IMR-90 (cell line): ENCODE data around the gene FGGY. TPM values are rescaled to one million over a fixed set of nuclear protein-coding genes. Genes with fewer than 3 reads are reported as not detected.

ENCODE experiments used
- ATAC-seq: fragments of 200-7000 bp; cut with Tn5 transposase; 2 replicates; pipeline ENCODE4 v1.9.1; 2020; ENCODE audit warnings: low read depth, mild to moderate bottlenecking, moderate library complexity
- BruUV-seq: library from RNA; stranded (reverse); fragments of 400-500 nt; replicated peaks from 2 replicates; lab custom pipeline; 2021; lab: Mats Ljungman, UMichigan
- CTCF ChIA-PET: fragments of 300-600 bp; formaldehyde crosslinking; extraction: SDS; loops from one replicate; lab custom pipeline; 2021; ENCODE audit warnings: antibody characterized with exemption; lab: Yijun Ruan, JAX
- POLR2A ChIA-PET: fragments of 300-600 bp; sonication (Branson Sonifier 250); formaldehyde crosslinking; loops from one replicate; lab custom pipeline; 2022; ENCODE audit warnings: antibody characterized with exemption; ENCODE audit not compliant: unreplicated experiment; lab: Charles Lee
- DNase-seq: peaks from one replicate; pipeline ENCODE4 v3.0.0; 2013
- H2AFZ ChIP-seq: replicated peaks from 2 replicates; pipeline ENCODE3; 2013; ENCODE audit warnings: low read length, mild to moderate bottlenecking; ENCODE audit not compliant: poor library complexity
- H2AK5ac ChIP-seq: 2 replicates; pipeline ENCODE4 v1.6.1; 2013; ENCODE audit warnings: low read depth, low read length, inconsistent platforms
- H2AK9ac ChIP-seq: replicated peaks from 2 replicates; pipeline ENCODE3; 2013; ENCODE audit warnings: mild to moderate bottlenecking, low read depth, low read length, moderate library complexity; ENCODE audit not compliant: poor library complexity
- H2BK120ac ChIP-seq: 2 replicates; pipeline ENCODE4 v1.6.1; 2013; ENCODE audit warnings: low read depth, low read length, inconsistent platforms
- H2BK15ac ChIP-seq: 3 replicates; pipeline ENCODE4 v1.6.1; 2013; ENCODE audit warnings: low read depth, low read length, inconsistent platforms
- H2BK20ac ChIP-seq: 2 replicates; pipeline ENCODE4 v1.6.1; 2013; ENCODE audit warnings: low read depth, mild to moderate bottlenecking, inconsistent platforms, low read length, moderate library complexity
- H2BK5ac ChIP-seq: 2 replicates; pipeline ENCODE4 v1.6.1; 2013; ENCODE audit warnings: mild to moderate bottlenecking, low read depth, low read length, inconsistent platforms; ENCODE audit not compliant: poor library complexity, severe bottlenecking
- H3K14ac ChIP-seq: replicated peaks from 2 replicates; pipeline ENCODE4 v1.6.1; 2013; ENCODE audit warnings: low read depth, low read length, inconsistent platforms
- H3K18ac ChIP-seq: 2 replicates; pipeline ENCODE4 v1.6.1; 2013; ENCODE audit warnings: low read depth, low read length, control low read depth
- H3K23ac ChIP-seq: 2 replicates; pipeline ENCODE4 v1.6.1; 2013; ENCODE audit warnings: low read depth, low read length, inconsistent platforms
- H3K27ac ChIP-seq: 2 replicates; pipeline ENCODE4 v1.5.1; 2013; ENCODE audit warnings: mild to moderate bottlenecking, control low read depth, low read length; ENCODE audit not compliant: insufficient read depth
- H3K27me3 ChIP-seq: 2 replicates; pipeline ENCODE4 v1.6.1; 2013; ENCODE audit warnings: low read length; ENCODE audit not compliant: control insufficient read depth, insufficient read depth
- H3K36me3 ChIP-seq: 2 replicates; pipeline ENCODE4 v1.6.1; 2013; ENCODE audit warnings: low read length, mixed read lengths; ENCODE audit not compliant: control insufficient read depth, insufficient read depth
- H3K4ac ChIP-seq: 2 replicates; pipeline ENCODE4 v1.6.1; 2013; ENCODE audit warnings: low read depth, low read length, inconsistent platforms
- H3K4me1 ChIP-seq: 2 replicates; pipeline ENCODE4 v1.6.1; 2013; ENCODE audit warnings: low read length, mixed read lengths; ENCODE audit not compliant: control insufficient read depth, insufficient read depth
- H3K4me2 ChIP-seq: 2 replicates; pipeline ENCODE4 v1.6.1; 2013; ENCODE audit warnings: low read depth, mild to moderate bottlenecking, control low read depth, low read length, moderate library complexity
- H3K4me3 ChIP-seq: 2 replicates; pipeline ENCODE4 v1.5.1; 2013; ENCODE audit warnings: low read depth, mild to moderate bottlenecking, control low read depth, low read length, moderate library complexity; ENCODE audit not compliant: insufficient read depth
- H3K56ac ChIP-seq: 2 replicates; pipeline ENCODE4 v1.6.1; 2013; ENCODE audit warnings: low read length, inconsistent platforms; ENCODE audit not compliant: insufficient read depth; ENCODE audit errors: extremely low read depth
- H3K79me1 ChIP-seq, 2 experiments: 2 replicates each; pipeline ENCODE4 v1.6.1; 2013; ENCODE audit warnings: low read length in 2 of 2, inconsistent platforms in 1 of 2, low read depth in 1 of 2
- H3K9ac ChIP-seq: 2 replicates; pipeline ENCODE4 v1.6.1; 2013; ENCODE audit warnings: low read depth, low read length, control low read depth
- H3K9me1 ChIP-seq: 2 replicates; pipeline ENCODE4 v1.6.1; 2013; ENCODE audit warnings: low read length, inconsistent platforms; ENCODE audit not compliant: insufficient read depth
- H3K9me3 ChIP-seq: 2 replicates; pipeline ENCODE4 v1.6.1; 2013; ENCODE audit warnings: low read length; ENCODE audit not compliant: control insufficient read depth, insufficient read depth
- H4K20me1 ChIP-seq: 2 replicates; pipeline ENCODE4 v1.6.1; 2013; ENCODE audit warnings: low read length, inconsistent platforms; ENCODE audit not compliant: insufficient read depth
- H4K5ac ChIP-seq: 2 replicates; pipeline ENCODE4 v1.6.1; 2013; ENCODE audit warnings: mild to moderate bottlenecking, low read depth, low read length, control low read depth
- H4K8ac ChIP-seq, 2 experiments: 2 replicates each; pipeline ENCODE4 v1.6.1; 2013; ENCODE audit warnings: low read depth in 2 of 2, low read length in 2 of 2, control low read depth in 1 of 2, inconsistent platforms in 1 of 2
- H4K91ac ChIP-seq: 2 replicates; pipeline ENCODE4 v1.6.1; 2013; ENCODE audit warnings: low read depth, low read length, inconsistent platforms; ENCODE audit not compliant: insufficient read depth
- MAZ ChIP-seq: IDR thresholded peaks from 2 replicates; pipeline ENCODE4 v1.6.1; 2012; ENCODE audit warnings: low read depth, mild to moderate bottlenecking, low read length, improper control_type of control experiment, moderate library complexity, borderline replicate concordance
- WGBS, 2 experiments: methylation state at CpG; one replicate each; pipeline versions ENCODE4 v1.1.5 to v1.1.7; 2013; ENCODE audit warnings: missing lambda C conversion rate in 2 of 2; ENCODE audit not compliant: insufficient read length in 1 of 2; ENCODE audit errors: extremely low coverage in 2 of 2; 5-methylcytosine and 5-hydroxymethylcytosine counted together
- dilution Hi-C: fragments of 300-500 bp; cut with HindIII; formaldehyde crosslinking; loops from one replicate; pipeline ENCODE4 v1.14.3; 2018; ENCODE audit warnings: low sequenced_read_pairs; ENCODE audit not compliant: unreplicated experiment
- in situ Hi-C: fragments of 300-500 bp; cut with MboI; formaldehyde crosslinking; loops from 3 replicates; pipeline ENCODE4 v1.14.3; 2019; ENCODE audit warnings: low sequenced_read_pairs, inconsistent platforms, mixed read lengths
- intact Hi-C: fragments of 100-400 bp; cut with micrococcal nuclease; formaldehyde crosslinking; loops from 2 replicates; pipeline ENCODE4 v1.10.0; 2022
- polyA plus RNA-seq, 3 experiments: library from polyadenylated mRNA; depleted of rRNA; stranded (reverse); fragments of >200 nt; gene quantifications; 2 replicates each; pipeline ENCODE4 v1.2.3, GENCODE V29; 2012; ENCODE audit warnings: low replicate concordance in 1 of 3
- total RNA-seq: library from RNA; depleted of rRNA; stranded (reverse); fragments of >200 nt; gene quantifications from 2 replicates; pipeline ENCODE4 v1.2.3, GENCODE V29; 2012

Gene FGGY
- total and polyA plus RNA-seq, 2 of the 4 experiments (the other 2 are of a cell fraction): 5.6 to 14.0 TPM

DNA sequence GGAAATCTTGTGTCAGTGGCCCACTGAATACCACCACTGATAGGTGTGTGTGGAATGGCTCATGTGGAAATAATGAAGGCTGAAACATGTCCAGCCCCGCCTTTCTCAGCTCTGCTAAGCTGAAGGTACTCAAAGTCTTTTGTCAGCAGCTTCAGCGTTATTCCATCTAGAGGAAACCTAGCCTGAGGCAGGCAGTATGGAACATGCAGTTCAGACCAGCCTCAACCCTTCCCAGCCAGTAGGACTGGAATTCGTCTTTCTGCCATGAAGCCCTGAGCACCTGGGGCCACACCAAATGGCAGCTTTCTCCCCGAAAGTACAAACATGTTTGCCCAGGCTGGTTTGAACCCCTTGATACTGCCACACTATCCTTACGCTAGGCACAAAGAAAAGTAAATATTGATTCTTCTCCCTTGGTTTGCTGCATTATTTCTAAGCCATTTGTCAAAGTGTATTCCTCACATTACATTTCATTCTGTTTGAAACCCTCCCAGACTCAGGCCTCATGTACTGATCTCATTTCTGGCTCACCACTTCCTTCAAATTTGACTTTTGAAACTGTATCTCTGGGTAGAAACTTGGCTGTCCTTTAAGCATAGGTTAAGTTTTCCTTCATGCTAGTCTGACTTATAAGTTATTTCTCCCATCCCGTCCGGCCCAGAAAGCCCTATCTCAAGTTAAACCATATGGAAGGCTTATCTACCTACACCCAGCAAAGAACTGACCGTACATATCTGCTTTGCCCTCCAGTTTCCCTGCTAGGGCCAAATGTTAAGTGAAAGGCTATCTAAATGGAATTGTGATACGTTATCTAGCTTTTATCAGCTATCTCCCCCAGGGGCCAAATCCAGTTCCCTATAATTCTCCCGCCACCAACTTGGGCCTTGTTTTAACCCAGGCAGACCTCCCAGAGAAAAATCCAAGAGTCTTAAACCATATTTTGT, 472.2 kb downstream of the FGGY start:
- no peak overlapping the region for H4K5ac ChIP-seq
- no peaks in the 10 kb centered on the region for H3K9me1 ChIP-seq
- dilution Hi-C loops: loop anchor here (25.0 kb wide), 1 partner anchor 1032 kb away; no protein-coding TSS in a partner anchor
- H4K8ac ChIP-seq: no peak overlapping the region
- H3K23ac ChIP-seq: no peak overlapping the region
- ATAC-seq: no peak
- H3K4ac ChIP-seq: no peak overlapping the region
- no TSS peak for BruUV-seq
- H2AK5ac ChIP-seq: no peak overlapping the region
- H4K20me1 ChIP-seq: no peaks in the 10 kb centered on the region
- H3K9me3 ChIP-seq: no peaks in the 10 kb centered on the region
- no peak overlapping the region for H3K4me2 ChIP-seq
- WGBS, 2 experiments: 100% methylated on average over 1 of the region's 10 CpGs; no CpG with 5 or more reads in 1 of the 2 experiments
- no peaks in the 10 kb centered on the region for H3K27me3 ChIP-seq
- no peak overlapping the region for H4K91ac ChIP-seq
- ChIA-PET POLR2A (no interaction called here), CTCF (interaction anchor here (1.5 kb wide), 1 partner anchor 10 kb away, joined by 4 read pairs; no protein-coding TSS in a partner anchor)
- no peak overlapping the region for H2BK15ac ChIP-seq
- no peaks in the 10 kb centered on the region for H3K36me3 ChIP-seq
- TF ChIP-seq MAZ: no peak
- H3K9ac ChIP-seq: no peak overlapping the region
- H3K18ac ChIP-seq: no peak overlapping the region
- no peak overlapping the region for H3K56ac ChIP-seq
- H2BK20ac ChIP-seq: no peak overlapping the region
- in situ Hi-C loops: loop anchor here (25.0 kb wide), 1 partner anchor 1257 kb away; no protein-coding TSS in a partner anchor
- no peak overlapping the region for H2AFZ ChIP-seq
- H3K4me3 ChIP-seq: no peak overlapping the region
- no peak overlapping the region for H3K27ac ChIP-seq
- 0 out of 2 replicates have a peak, but pooled peaks cover 2% of the 10 kb centered on the region for H3K4me1 ChIP-seq
- no peaks in the 10 kb centered on the region for H3K79me1 ChIP-seq
- intact Hi-C loops: loop anchor here (10.0 kb wide), 1 partner anchor 1254 kb away; no protein-coding TSS in a partner anchor
- no peak overlapping the region for H2AK9ac ChIP-seq
- DNase-seq: no peak
- no peak overlapping the region for H2BK5ac ChIP-seq
- no peak overlapping the region for H2BK120ac ChIP-seq
- H3K14ac ChIP-seq: no peak overlapping the region
